Measurements from ENCODE around the gene EZR.

DNA sequence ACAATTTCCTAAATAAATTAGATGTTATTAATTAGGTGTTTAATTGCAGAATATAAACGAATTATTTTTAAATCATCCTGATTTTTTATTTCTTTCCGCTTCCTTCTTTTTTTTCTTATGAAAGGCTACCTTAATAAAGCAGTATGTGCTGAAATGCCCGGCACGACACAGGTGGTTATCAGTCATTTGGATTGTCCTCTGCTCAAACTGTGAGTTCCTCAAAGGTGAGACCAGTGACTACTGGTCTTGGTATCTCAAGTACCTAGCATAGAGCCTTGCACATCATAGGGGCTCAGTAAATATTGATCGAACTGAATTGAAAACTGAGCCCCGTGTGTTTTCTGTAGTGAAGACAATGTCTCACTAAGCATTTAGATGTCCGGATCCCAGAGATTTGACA lies 9.6 kb upstream of the EZR start:
- TF ChIP-seq CEBPB (IDR thresholded peaks at IDR 0.05; ENCODE audit: low read depth): no peak
- TF ChIP-seq, protein P1, sequence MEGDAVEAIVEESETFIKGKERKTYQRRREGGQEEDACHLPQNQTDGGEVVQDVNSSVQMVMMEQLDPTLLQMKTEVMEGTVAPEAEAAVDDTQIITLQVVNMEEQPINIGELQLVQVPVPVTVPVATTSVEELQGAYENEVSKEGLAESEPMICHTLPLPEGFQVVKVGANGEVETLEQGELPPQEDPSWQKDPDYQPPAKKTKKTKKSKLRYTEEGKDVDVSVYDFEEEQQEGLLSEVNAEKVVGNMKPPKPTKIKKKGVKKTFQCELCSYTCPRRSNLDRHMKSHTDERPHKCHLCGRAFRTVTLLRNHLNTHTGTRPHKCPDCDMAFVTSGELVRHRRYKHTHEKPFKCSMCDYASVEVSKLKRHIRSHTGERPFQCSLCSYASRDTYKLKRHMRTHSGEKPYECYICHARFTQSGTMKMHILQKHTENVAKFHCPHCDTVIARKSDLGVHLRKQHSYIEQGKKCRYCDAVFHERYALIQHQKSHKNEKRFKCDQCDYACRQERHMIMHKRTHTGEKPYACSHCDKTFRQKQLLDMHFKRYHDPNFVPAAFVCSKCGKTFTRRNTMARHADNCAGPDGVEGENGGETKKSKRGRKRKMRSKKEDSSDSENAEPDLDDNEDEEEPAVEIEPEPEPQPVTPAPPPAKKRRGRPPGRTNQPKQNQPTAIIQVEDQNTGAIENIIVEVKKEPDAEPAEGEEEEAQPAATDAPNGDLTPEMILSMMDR (IDR thresholded peaks at IDR 0.05 in 2 of 3, conservative IDR thresholded peaks at IDR 0.05 in 1 of 3; ENCODE audit: borderline replicate concordance in 1 of 3, insufficient read depth in 1 of 3, low read depth in 2 of 3, low read length in 2 of 3): no peak

Data from HCT116 (cell line).